CD4-positive, alpha-beta T cell treated with Interleukin-17A for 4 hours (primary cell): Measurements from ENCODE around the gene IQCN.
"Not testable (repeated sequence)": the region's sequence is repeated elsewhere in the genome, so short reads cannot be mapped to it uniquely, and the experiment has no call there.

Experiments used
- DNase-seq: peaks from one replicate; pipeline ENCODE4 v3.0.0-alpha.2; 2020; ENCODE audit warnings: mixed read lengths

The IQCN gene

GRCh38 chr19:18230941-18231734 lies 43.1 kb downstream of the IQCN start:
- DNase-seq, result no peak

DNA sequence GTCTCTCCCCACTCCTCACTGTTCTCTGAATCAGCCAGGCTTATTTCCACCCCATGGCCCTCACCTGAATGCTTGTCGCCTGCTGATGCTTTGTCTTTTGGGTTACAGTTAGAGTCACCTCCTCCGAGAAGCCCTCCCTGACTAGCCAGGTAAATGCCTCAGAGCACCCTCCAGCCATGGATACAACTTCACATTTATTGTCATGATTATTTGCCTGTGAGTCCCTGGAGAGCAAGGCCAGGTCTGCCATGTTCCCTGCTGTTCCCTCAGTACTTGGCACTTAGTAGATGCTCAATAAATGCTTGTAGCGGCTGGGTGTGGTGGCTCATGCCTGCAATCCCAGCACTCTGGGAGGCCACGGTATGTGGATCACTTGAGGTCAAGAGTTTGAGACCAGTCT lies 44.3 kb downstream of the IQCN start:
- DNase-seq, result no peak

GRCh38 chr19:18229474-18229873 lies 44.8 kb downstream of the IQCN start:
- DNase-seq, result no peak

- DNase-seq, result no peak
Observed at GRCh38 chr19:18227781-18228271, 46.4 kb downstream of the IQCN start.

- no peak for DNase-seq
Observed at GRCh38 chr19:18226956-18227780, 47.1 kb downstream of the IQCN start.

GRCh38 chr19:18225702-18226468 lies 48.4 kb downstream of the IQCN start, which contains the start of gene PDE4C:
Gene PDE4C, minus strand, starts transcription at chr19:18226438. Its CDS starts 23 bp downstream, at chr19:18226415.
- DNase-seq, result no peak

- DNase-seq, result no peak
Observed at GRCh38 chr19:18225355-18225701, 48.9 kb downstream of the IQCN start.

DNA sequence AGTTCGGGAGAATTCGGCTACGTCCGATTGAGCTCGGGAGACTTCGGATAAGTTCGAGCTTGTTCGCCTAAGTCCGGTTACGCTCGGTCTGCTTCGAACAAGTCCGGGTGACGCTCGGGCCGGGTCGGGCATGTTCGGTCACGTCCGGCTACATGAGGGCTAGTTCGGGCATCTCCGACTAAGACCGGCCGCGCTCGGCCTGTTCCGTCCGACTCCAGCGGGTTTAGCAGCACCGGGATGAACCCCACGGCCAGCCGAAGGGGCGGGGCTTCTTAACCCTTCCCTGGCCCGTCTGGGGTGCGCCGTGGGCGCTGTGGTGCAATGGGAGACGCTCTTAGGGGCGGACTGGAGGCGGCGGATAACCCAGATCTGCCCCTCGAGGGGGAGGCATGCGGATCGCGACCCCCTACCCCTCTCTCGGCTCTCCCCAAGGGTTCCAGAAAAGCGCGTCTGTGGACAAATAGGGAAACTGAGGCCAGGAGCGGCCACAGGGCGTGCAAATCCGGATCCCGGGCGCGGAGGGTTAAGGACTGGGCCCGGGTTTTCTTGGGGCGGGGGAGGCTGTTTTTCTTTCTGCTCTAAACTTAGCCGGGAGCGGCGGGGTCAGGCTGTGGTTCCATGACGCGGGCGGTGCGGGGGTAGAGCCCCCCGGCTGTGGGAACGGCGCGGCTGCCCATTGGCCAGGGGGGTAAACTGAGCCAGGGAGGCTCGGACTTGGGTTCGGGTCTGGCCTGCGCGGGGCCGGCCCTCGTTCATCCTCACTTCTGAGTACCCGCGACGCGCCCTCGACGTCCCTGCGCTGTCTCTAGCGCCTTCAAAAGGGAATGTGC lies 49.5 kb downstream of the IQCN start:
- DNase-seq, result peak; percentile 90

DNA sequence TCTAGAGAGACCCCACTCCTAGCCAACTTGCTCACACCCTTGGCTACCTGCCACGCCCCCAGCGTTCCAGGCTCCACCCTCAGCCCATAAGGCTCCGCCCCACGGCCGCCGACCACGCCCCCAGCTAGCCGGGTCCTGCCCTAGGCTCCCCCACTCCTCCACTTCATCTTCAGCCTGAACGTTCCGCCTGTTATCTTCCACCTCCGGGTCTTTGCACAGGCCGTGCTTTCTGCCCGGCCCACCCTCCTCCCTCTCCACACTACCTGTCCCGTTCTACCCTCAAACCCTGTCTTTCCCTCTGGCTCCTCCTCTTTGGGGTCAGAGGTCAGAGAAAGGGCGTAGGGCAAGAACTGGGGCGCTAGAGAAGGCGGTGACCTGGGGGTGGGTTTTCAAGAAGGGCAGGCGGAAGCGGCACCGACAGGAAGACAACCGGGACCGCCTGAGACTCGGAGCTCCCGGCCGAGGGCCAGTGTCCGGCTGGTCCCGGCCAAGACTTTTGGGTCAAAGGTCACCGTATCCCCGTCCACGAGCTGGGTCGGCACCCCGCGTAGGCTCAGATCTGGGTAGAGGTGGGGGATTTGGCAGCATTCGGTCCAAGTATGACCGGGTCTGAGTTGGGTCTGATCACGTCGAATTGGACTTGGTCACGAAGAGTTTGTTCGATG lies 50.3 kb downstream of the IQCN start:
- no peak for DNase-seq

- DNase-seq, result no peak
Observed at GRCh38 chr19:18221815-18222725, 52.2 kb downstream of the IQCN start.

GRCh38 chr19:18220632-18221275 lies 53.5 kb downstream of the IQCN start:
- no peak for DNase-seq

- DNase-seq, result no peak
Observed at GRCh38 chr19:18219911-18220631, 54.2 kb downstream of the IQCN start.

GRCh38 chr19:18218600-18218999 lies 55.7 kb downstream of the IQCN start:
- DNase-seq, result no peak

DNA sequence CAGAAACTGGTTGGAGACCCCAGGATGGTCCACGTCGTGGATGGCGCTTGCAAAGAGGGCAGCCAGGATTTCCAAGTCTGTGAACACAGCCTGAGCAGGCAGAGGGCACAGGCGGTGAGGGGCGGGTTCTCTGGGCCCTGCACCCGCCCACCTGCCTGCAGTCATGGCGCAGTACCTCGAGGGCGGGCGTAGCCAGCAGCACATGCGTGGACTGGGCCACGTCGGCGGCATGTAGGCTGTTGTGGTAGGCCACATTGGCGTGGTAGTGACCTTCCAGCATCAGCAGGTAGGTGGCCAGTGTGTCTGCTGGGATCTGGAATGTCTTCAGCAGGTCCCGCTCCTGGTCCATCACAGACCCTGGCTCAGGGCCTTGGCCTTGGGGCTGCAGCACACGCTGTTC lies 56.1 kb downstream of the IQCN start:
- DNase-seq, result no peak

DNA sequence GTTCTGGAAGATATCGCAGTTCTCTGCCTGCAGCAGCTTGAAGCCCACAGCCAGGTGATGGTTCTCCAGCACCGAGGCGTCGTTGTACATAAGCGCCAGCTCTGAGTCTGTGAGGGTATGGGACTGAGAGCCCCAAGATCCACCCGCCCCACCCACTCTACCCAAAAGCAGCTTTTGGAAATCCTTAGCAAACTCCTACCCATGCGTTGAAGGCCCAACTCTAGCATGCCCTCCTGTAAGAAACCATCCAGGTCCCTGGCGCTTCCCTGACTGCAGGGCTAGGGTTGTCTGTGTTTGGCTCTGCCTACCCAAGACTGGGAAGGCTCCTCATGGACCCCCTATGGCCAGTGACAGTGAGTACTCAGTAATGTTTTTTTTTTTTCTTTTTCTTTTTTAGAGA lies 57.5 kb downstream of the IQCN start:
- no peak for DNase-seq

DNA sequence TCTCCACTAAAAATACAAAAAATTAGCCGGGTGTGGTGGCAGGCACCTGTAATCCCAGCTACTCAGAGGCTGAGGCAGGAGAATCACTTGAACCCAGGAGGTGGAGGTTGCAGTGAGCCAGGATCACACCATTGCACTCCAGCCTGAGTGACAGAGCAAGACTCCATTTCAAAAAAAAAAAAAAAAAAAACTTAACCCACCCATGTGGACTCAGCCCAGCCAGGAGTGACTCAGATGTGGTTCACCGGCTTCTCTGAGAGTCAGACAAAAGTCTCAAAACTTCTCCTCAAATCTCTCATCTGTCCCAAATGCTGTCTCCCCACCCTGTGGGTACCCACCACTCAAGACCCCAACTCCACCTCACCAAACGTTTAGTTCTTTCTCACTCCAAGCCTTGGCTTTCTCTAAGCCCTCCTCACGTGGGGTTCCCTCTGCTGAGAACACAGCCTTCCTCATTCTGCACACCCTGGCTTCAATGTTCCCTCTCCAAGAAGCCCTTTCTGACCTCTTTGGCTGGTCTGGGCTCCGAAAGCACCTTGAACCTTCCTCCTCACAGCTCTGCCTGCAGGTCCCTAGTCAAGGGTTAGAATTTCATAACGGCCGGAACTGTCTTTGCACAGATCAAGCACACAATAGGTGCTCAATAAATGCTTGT lies 59.3 kb downstream of the IQCN start:
- no peak for DNase-seq

DNA sequence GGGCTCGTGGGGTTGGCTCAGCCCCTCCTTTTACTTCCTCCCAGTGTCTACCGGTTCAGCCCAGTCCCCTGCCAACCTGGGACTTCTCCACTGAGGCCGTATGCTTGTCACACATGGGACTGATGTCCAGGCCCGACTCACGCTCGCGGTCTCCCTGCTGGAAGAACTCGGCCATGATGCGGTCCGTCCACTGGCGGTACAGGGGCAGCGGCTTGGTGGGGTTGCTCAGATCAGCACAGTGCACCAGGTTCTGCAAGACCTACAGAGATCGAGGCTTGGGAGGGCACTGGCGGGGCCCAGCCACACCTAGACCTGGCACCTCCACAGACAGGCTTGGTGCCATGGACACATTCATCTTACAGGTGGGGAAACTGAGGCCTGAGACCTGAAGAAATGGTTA lies 62.6 kb downstream of the IQCN start:
- DNase-seq, result no peak

- not testable (repeated sequence) for DNase-seq
Observed at GRCh38 chr19:18209912-18210311, 64.3 kb downstream of the IQCN start.
